Dedifferentiated amniotic fluid mesenchymal stem cell (primary cell): ENCODE data around the gene IL26.
A peak's percentile ranks its signal among the peaks of the same experiment; 100 is the strongest.

Experiments
- DNase-seq: peaks from one replicate; pipeline ENCODE4 v3.0.0-alpha.2; 2016; ENCODE audit errors: extremely low spot score

The IL26 gene

GRCh38 chr12:68225576-68226476 is at the start of gene IL26:
TSS of gene IL26 (minus strand) at chr12:68225810. CDS start at chr12:68225756, 54 bp downstream.
- no peak for DNase-seq

- no peak for DNase-seq
These were observed 47.1 kb upstream of the IL26 start for GRCh38 chr12:68272732-68273131.

GRCh38 chr12:68271346-68271745 is 45.7 kb upstream of the IL26 start:
- no peak for DNase-seq

- no peak for DNase-seq
These were observed 44.7 kb upstream of the IL26 start for GRCh38 chr12:68270358-68270757.

GRCh38 chr12:68269779-68270178 is 44.2 kb upstream of the IL26 start:
- no peak for DNase-seq

GRCh38 chr12:68268967-68269366 is 43.4 kb upstream of the IL26 start:
- DNase-seq = no peak

- DNase-seq = peak; percentile 91
These were observed 42.3 kb upstream of the IL26 start for GRCh38 chr12:68267892-68268396.

- DNase-seq = peak; percentile 63
These were observed 39.2 kb upstream of the IL26 start for GRCh38 chr12:68264857-68265256.

- no peak for DNase-seq
These were observed 38.7 kb upstream of the IL26 start for GRCh38 chr12:68264158-68264855.

GRCh38 chr12:68263366-68263765 is 37.8 kb upstream of the IL26 start:
- no peak for DNase-seq

GRCh38 chr12:68261896-68262295 is 36.3 kb upstream of the IL26 start:
- no peak for DNase-seq

- no peak for DNase-seq
These were observed 34.5 kb upstream of the IL26 start for GRCh38 chr12:68260153-68260552.

GRCh38 chr12:68259318-68259940 is 33.8 kb upstream of the IL26 start:
- DNase-seq = no peak

GRCh38 chr12:68253504-68253903 is 27.9 kb upstream of the IL26 start, which contains the start of gene IL22:
TSS of gene IL22 (minus strand) at chr12:68253604. CDS start at chr12:68253448, 156 bp downstream.
- DNase-seq = no peak

GRCh38 chr12:68252077-68252476 is 26.5 kb upstream of the IL26 start:
- DNase-seq = no peak

- no peak for DNase-seq
These were observed 24.8 kb upstream of the IL26 start for GRCh38 chr12:68250454-68250853.

GRCh38 chr12:68247785-68248184 is 22.2 kb upstream of the IL26 start:
- no peak for DNase-seq

- no peak for DNase-seq
These were observed 20.7 kb upstream of the IL26 start for GRCh38 chr12:68246350-68246749.

GRCh38 chr12:68245180-68246021 is 19.8 kb upstream of the IL26 start:
- no peak for DNase-seq

GRCh38 chr12:68242777-68243176 is 17.2 kb upstream of the IL26 start:
- no peak for DNase-seq

GRCh38 chr12:68240975-68241374 is 15.4 kb upstream of the IL26 start:
- DNase-seq = peak; percentile 22
